B cell (primary cell): ENCODE data around the gene MBTPS2. TPM values are rescaled to one million over a fixed set of nuclear protein-coding genes. Genes with fewer than 3 reads are reported as not detected.

ENCODE experiments used
- ATAC-seq: fragments of 200-7000 bp; cut with Tn5 transposase; one replicate; pipeline ENCODE4 v1.10.0; 2021; ENCODE audit warnings: low read depth, mild to moderate bottlenecking, moderate number of reproducible peaks, moderate library complexity
- CTCF ChIA-PET: fragments of 350-600 bp; sonication (Branson Sonifier 250); formaldehyde crosslinking; loops from one replicate; lab custom pipeline; 2021; ENCODE audit warnings: antibody characterized with exemption, inconsistent platforms; lab: Charles Lee
- POLR2A ChIA-PET: fragments of 350-600 bp; sonication (Branson Sonifier 250); formaldehyde crosslinking; loops from one replicate; lab custom pipeline; 2021; ENCODE audit warnings: antibody characterized with exemption; lab: Charles Lee
- DNase-seq: peaks from one replicate; pipeline ENCODE4 v3.0.0; 2013
- H2AFZ ChIP-seq: 2 replicates; pipeline ENCODE4 v1.6.1; 2012; ENCODE audit warnings: mild to moderate bottlenecking, low read depth, low read length; ENCODE audit not compliant: insufficient read depth, poor library complexity, severe bottlenecking
- H3K27ac ChIP-seq, 2 donors: 1 replicate in 1 of 2; 2 replicates in 1 of 2; pipeline ENCODE4 v1.5.1; 2012 to 2013; ENCODE audit warnings: low read length in 2 of 2, mild to moderate bottlenecking in 2 of 2, moderate library complexity in 1 of 2
- H3K27me3 ChIP-seq, 4 experiments: fragments of 200-600 bp in 1 of 4; sonication (generic) in 1 of 4; replicated peaks in 1 of 4; 1 replicate in 2 of 4; 2 replicates in 2 of 4; pipeline versions ENCODE4 v1.6.1 to v1.7.0; 2013 to 2016; ENCODE audit warnings: low read length in 3 of 4, mild to moderate bottlenecking in 2 of 4, mixed read lengths in 1 of 4, moderate library complexity in 1 of 4; ENCODE audit not compliant: insufficient read depth in 4 of 4, control insufficient read depth in 3 of 4; ENCODE audit errors: control extremely low read depth in 1 of 4
- H3K36me3 ChIP-seq, 2 experiments: replicated peaks in 1 of 2; 1 replicate in 1 of 2; 2 replicates in 1 of 2; pipeline versions ENCODE4 v1.6.1 to v1.7.1; 2013; ENCODE audit warnings: low read length in 1 of 2; ENCODE audit not compliant: insufficient read depth in 2 of 2, control insufficient read depth in 1 of 2; ENCODE audit errors: control extremely low read depth in 1 of 2, extremely low read depth in 1 of 2
- H3K4me1 ChIP-seq, 2 donors: fragments of 200-600 bp in 1 of 2; sonication (generic) in 1 of 2; 1 replicate in 1 of 2; 2 replicates in 1 of 2; pipeline versions ENCODE4 v1.5.1 to v1.6.1; 2013 to 2017; ENCODE audit warnings: low read length in 2 of 2; ENCODE audit not compliant: control insufficient read depth in 2 of 2, insufficient read depth in 2 of 2
- H3K4me2 ChIP-seq: replicated peaks from 2 replicates; pipeline ENCODE3; 2012; ENCODE audit warnings: mild to moderate bottlenecking, low read depth, low read length; ENCODE audit not compliant: poor library complexity, severe bottlenecking
- H3K4me3 ChIP-seq, 5 experiments: fragments of 200-600 bp in 1 of 5; sonication (generic) in 1 of 5; 1 replicate in 3 of 5; 2 replicates in 2 of 5; pipeline versions ENCODE4 v1.5.1 to v1.7.0; 2011 to 2016; ENCODE audit warnings: low read length in 4 of 5, mild to moderate bottlenecking in 4 of 5, low read depth in 2 of 5, control low read depth in 1 of 5, moderate library complexity in 1 of 5; ENCODE audit not compliant: insufficient read depth in 1 of 5; ENCODE audit errors: control extremely low read depth in 1 of 5, extremely low read depth in 1 of 5
- H3K79me2 ChIP-seq: fragments of 200-600 bp; sonication (generic); one replicate; pipeline ENCODE4 v1.6.0; 2016; ENCODE audit warnings: low read length; ENCODE audit not compliant: control insufficient read depth, insufficient read depth
- H3K9ac ChIP-seq: fragments of 200-600 bp; sonication (generic); 2 replicates; pipeline ENCODE4 v1.6.1; 2017; ENCODE audit warnings: mild to moderate bottlenecking, low read length, moderate library complexity
- H3K9me3 ChIP-seq, 3 donors: one replicate each; pipeline versions ENCODE4 v1.6.1 to v1.7.1; 2013; ENCODE audit warnings: low read length in 2 of 3; ENCODE audit not compliant: control insufficient read depth in 2 of 3, insufficient read depth in 1 of 3; ENCODE audit errors: control extremely low read depth in 1 of 3
- H4K20me1 ChIP-seq: 2 replicates; pipeline ENCODE4 v1.6.0; 2012; ENCODE audit warnings: mild to moderate bottlenecking, low read length; ENCODE audit not compliant: insufficient read depth, control insufficient read depth, poor library complexity, severe bottlenecking
- H3K27ac Mint-ChIP-seq: one replicate; pipeline ENCODE4 v1.8.0; 2021; ENCODE audit warnings: mixed read lengths
- H3K27me3 Mint-ChIP-seq: one replicate; pipeline ENCODE4 v1.8.0; 2021; ENCODE audit warnings: mixed read lengths
- H3K4me1 Mint-ChIP-seq: one replicate; pipeline ENCODE4 v1.8.0; 2021; ENCODE audit warnings: mixed read lengths
- H3K4me3 Mint-ChIP-seq: one replicate; pipeline ENCODE4 v1.8.0; 2021; ENCODE audit warnings: mixed read lengths
- H3K9me3 Mint-ChIP-seq: one replicate; pipeline ENCODE4 v1.8.0; 2022; ENCODE audit warnings: mixed read lengths; ENCODE audit not compliant: insufficient read depth
- CTCF ChIP-seq: fragments of 200-600 bp; IDR thresholded peaks from one replicate; pipeline ENCODE4 v1.8.0; 2022; ENCODE audit warnings: antibody characterized with exemption, mild to moderate bottlenecking
- EZH2 ChIP-seq: IDR thresholded peaks from 2 replicates; pipeline ENCODE4 v1.6.1; 2012; ENCODE audit warnings: borderline replicate concordance, low read depth, mild to moderate bottlenecking, moderate library complexity, low read length; ENCODE audit not compliant: insufficient read depth, poor library complexity, severe bottlenecking
- WGBS: methylation state at CpG from one replicate; pipeline ENCODE4 v1.1.5; 2013; ENCODE audit warnings: missing lambda C conversion rate; ENCODE audit not compliant: insufficient coverage; 5-methylcytosine and 5-hydroxymethylcytosine counted together
- intact Hi-C: fragments of 100-400 bp; cut with micrococcal nuclease; formaldehyde crosslinking; loops from one replicate; pipeline ENCODE4 v1.10.0; 2022
- polyA plus RNA-seq: library from polyadenylated mRNA; depleted of rRNA; stranded (reverse); fragments of >200 nt; gene quantifications from 2 replicates; pipeline ENCODE4 v1.2.3, GENCODE V29; 2012
- total RNA-seq, 2 donors: library from RNA; stranded (reverse); fragments of 120-200 nt in 1 of 2; gene quantifications; 1 replicate in 1 of 2; 2 replicates in 1 of 2; pipeline versions ENCODE4 v1.2.3 to v1.2.4, GENCODE V29; 2013 to 2022

Gene MBTPS2
- total and polyA plus RNA-seq, 2 donors (not counting 1 experiment from before 2014, with no cell fraction given), result 1.8 to 8.2 TPM

GRCh38 chrX:21811832-21812231, 27.6 kb upstream of the MBTPS2 start:
- Histone ChIP-seq H3K79me2 (no peaks in the 10 kb centered on the region), H3K27ac (no peak overlapping the region), H3K36me3 (no peaks in the 10 kb centered on the region), H3K9ac (no peak overlapping the region), H4K20me1 (no peaks in the 10 kb centered on the region), H3K4me2 (no peak overlapping the region), H3K27me3 (no peaks in the 10 kb centered on the region), H3K4me1 (no peaks in the 10 kb centered on the region), H3K4me3 (no peak overlapping the region), H2AFZ (no peak overlapping the region), H3K9me3 (no peaks in the 10 kb centered on the region)
- Mint-ChIP-seq H3K4me1 (no peaks in the 10 kb centered on the region), H3K27ac (no peak overlapping the region), H3K9me3 (no peaks in the 10 kb centered on the region), H3K27me3 (no peaks in the 10 kb centered on the region), H3K4me3 (no peak overlapping the region)
- POLR2A ChIA-PET, result no interaction called here
- CTCF ChIA-PET, result no interaction called here
- no peak for DNase-seq
- intact Hi-C loops, result no loop called here
- no peak for TF ChIP-seq EZH2
- ATAC-seq, result no peak
- WGBS, result no CpG with 5 or more reads among the region's 1 CpG

GRCh38 chrX:21812628-21813027, 26.8 kb upstream of the MBTPS2 start:
- no peaks in the 10 kb centered on the region for H3K79me2 ChIP-seq
- ChIA-PET CTCF (no interaction called here), POLR2A (no interaction called here)
- no peak overlapping the region for H3K4me3 Mint-ChIP-seq
- ATAC-seq (no peak), DNase-seq (no peak)
- no peaks in the 10 kb centered on the region for H3K4me1 Mint-ChIP-seq
- H4K20me1 ChIP-seq, result no peaks in the 10 kb centered on the region
- H3K9me3 ChIP-seq, result no peaks in the 10 kb centered on the region
- no peak overlapping the region for H3K27ac ChIP-seq
- H3K9me3 Mint-ChIP-seq, result no peaks in the 10 kb centered on the region
- no peak overlapping the region for H3K4me3 ChIP-seq
- TF ChIP-seq EZH2 (no peak), CTCF (no peak)
- H3K27me3 Mint-ChIP-seq, result no peaks in the 10 kb centered on the region
- H3K27ac Mint-ChIP-seq, result no peak overlapping the region
- WGBS, result no CpG with 5 or more reads among the region's 2 CpGs
- H3K4me1 ChIP-seq, result no peaks in the 10 kb centered on the region
- no peaks in the 10 kb centered on the region for H3K27me3 ChIP-seq
- no peak overlapping the region for H3K4me2 ChIP-seq
- intact Hi-C loops, result no loop called here
- H2AFZ ChIP-seq, result no peak overlapping the region
- no peaks in the 10 kb centered on the region for H3K36me3 ChIP-seq
- H3K9ac ChIP-seq, result no peak overlapping the region
